Islet precursor cell (in vitro differentiated cells): ENCODE data around the gene CAPN5.

Source experiments
- DNase-seq: peaks from one replicate; pipeline ENCODE4 v3.0.0-alpha.2; 2018

The CAPN5 gene

GRCh38 chr11:77102246-77103210, 35.8 kb downstream of the CAPN5 start, which contains the start of gene OMP:
Gene OMP (plus strand): TSS chr11:77102840. CDS start chr11:77102840, 0 bp downstream.
- DNase-seq, result no peak

GRCh38 chr11:77103319-77103718, 36.5 kb downstream of the CAPN5 start:
- DNase-seq, result no peak

GRCh38 chr11:77104727-77105126, 38.0 kb downstream of the CAPN5 start:
- DNase-seq, result no peak

- no peak for DNase-seq
Observed at GRCh38 chr11:77106321-77106720, 39.5 kb downstream of the CAPN5 start.

GRCh38 chr11:77106759-77107158, 40.0 kb downstream of the CAPN5 start:
- no peak for DNase-seq

- DNase-seq, result no peak
Observed at GRCh38 chr11:77107950-77108349, 41.2 kb downstream of the CAPN5 start.

- no peak for DNase-seq
Observed at GRCh38 chr11:77108436-77108835, 41.7 kb downstream of the CAPN5 start.

GRCh38 chr11:77109236-77110019, 42.7 kb downstream of the CAPN5 start:
- DNase-seq, result no peak

- no peak for DNase-seq
Observed at GRCh38 chr11:77110836-77111235, 44.1 kb downstream of the CAPN5 start.

- no peak for DNase-seq
Observed at GRCh38 chr11:77111277-77111676, 44.5 kb downstream of the CAPN5 start.

- DNase-seq, result no peak
Observed at GRCh38 chr11:77111946-77112345, 45.2 kb downstream of the CAPN5 start.

GRCh38 chr11:77112641-77113381, 46.0 kb downstream of the CAPN5 start:
- no peak for DNase-seq

GRCh38 chr11:77113382-77114088, 46.8 kb downstream of the CAPN5 start:
- no peak for DNase-seq

GRCh38 chr11:77114089-77114463, 47.3 kb downstream of the CAPN5 start:
- DNase-seq, result no peak

- no peak for DNase-seq
Observed at GRCh38 chr11:77115181-77115611, 48.4 kb downstream of the CAPN5 start.

GRCh38 chr11:77115956-77116355, 49.2 kb downstream of the CAPN5 start:
- DNase-seq, result no peak

- no peak for DNase-seq
Observed at GRCh38 chr11:77117492-77117891, 50.7 kb downstream of the CAPN5 start.

- no peak for DNase-seq
Observed at GRCh38 chr11:77118086-77118485, 51.3 kb downstream of the CAPN5 start.

GRCh38 chr11:77118971-77119370, 52.2 kb downstream of the CAPN5 start:
- DNase-seq, result no peak

GRCh38 chr11:77119531-77119936, 52.8 kb downstream of the CAPN5 start:
- DNase-seq, result no peak

- DNase-seq, result no peak
Observed at GRCh38 chr11:77120571-77120970, 53.8 kb downstream of the CAPN5 start.

GRCh38 chr11:77121096-77121640, 54.4 kb downstream of the CAPN5 start:
- DNase-seq, result no peak
